ENCODE results near the gene PXN. TPM values are rescaled to one million over a fixed set of nuclear protein-coding genes. Genes with fewer than 3 reads are reported as not detected.
"Not testable (repeated sequence)": the region's sequence is repeated elsewhere in the genome, so short reads cannot be mapped to it uniquely, and the experiment has no call there.

The PXN gene
- total RNA-seq, 8 experiments from 2014 or later, result 10.1 to 52.6 (median 23.8) TPM

GRCh38 chr12:120215357-120215735, 50.2 kb downstream of the PXN start:
- H3K4me3 ChIP-seq, result no peak overlapping the region
- H3K27ac ChIP-seq, result no peak overlapping the region
- no peaks in the 10 kb centered on the region for H3K4me1 ChIP-seq (replicated peaks in 1 of 2)
- in situ Hi-C loops (cut with MboI; ENCODE audit: low pct_unique_long_range_greater_than_20kb in 2 of 9, low sequenced_read_pairs in 9 of 9, unreplicated experiment in 9 of 9), result loop anchor here in 1 of 9 experiments (25.0 kb wide), 1 partner anchor 247 kb away; the partner anchor contains the start of gene SRSF9
- 100% methylated on average over 1 of the region's 15 CpGs; no CpG with 5 or more reads in 8 of the 10 experiments for WGBS, 10 experiments
- peak in 5 of 8 experiments; percentile 5 to 52 (median 17) for ATAC-seq (replicated peaks in 6 of 8)

- ATAC-seq (replicated peaks in 6 of 8), result peak in 2 of 8 experiments; percentile 4 to 10
- 50 to 100% (median 80%) methylated on average over 1 to 4 of the region's 34 CpGs; no CpG with 5 or more reads in 5 of the 10 experiments for WGBS, 10 experiments
- Histone ChIP-seq H3K4me3 (no peak overlapping the region), H3K27ac (no peak overlapping the region), H3K4me1 (replicated peaks in 1 of 2) (no peaks in the 10 kb centered on the region)
- in situ Hi-C loops (cut with MboI; ENCODE audit: low pct_unique_long_range_greater_than_20kb in 2 of 9, low sequenced_read_pairs in 9 of 9, unreplicated experiment in 9 of 9), result loop anchor here in 1 of 9 experiments (25.0 kb wide), 1 partner anchor 248 kb away; the partner anchor contains the start of gene SRSF9
Measured at GRCh38 chr12:120214626-120215356, 50.7 kb downstream of the PXN start.

- no peak overlapping the region for H3K4me3 ChIP-seq
- in situ Hi-C loops (cut with MboI; ENCODE audit: low pct_unique_long_range_greater_than_20kb in 2 of 9, low sequenced_read_pairs in 9 of 9, unreplicated experiment in 9 of 9), result loop anchor here in 1 of 9 experiments (25.0 kb wide), 1 partner anchor 249 kb away; the partner anchor contains the start of gene SRSF9
- H3K27ac ChIP-seq, result no peak overlapping the region
- no peak for ATAC-seq (replicated peaks in 6 of 8)
- WGBS, 10 experiments, result 93 to 100% methylated on average over 1 to 3 of the region's 20 CpGs; no CpG with 5 or more reads in 8 of the 10 experiments
- H3K4me1 ChIP-seq (replicated peaks in 1 of 2), result no peaks in the 10 kb centered on the region
Measured at GRCh38 chr12:120213758-120214157, 51.8 kb downstream of the PXN start.

GRCh38 chr12:120213182-120213581, 52.3 kb downstream of the PXN start:
- in situ Hi-C loops (cut with MboI; ENCODE audit: low pct_unique_long_range_greater_than_20kb in 2 of 9, low sequenced_read_pairs in 9 of 9, unreplicated experiment in 9 of 9), result loop anchor here in 1 of 9 experiments (25.0 kb wide), 1 partner anchor 249 kb away; the partner anchor contains the start of gene SRSF9
- H3K4me3 ChIP-seq; H3K4me1 ChIP-seq (replicated peaks in 1 of 2); ATAC-seq (replicated peaks in 6 of 8); H3K27ac ChIP-seq: not testable (repeated sequence)
- WGBS, 10 experiments, result 79 to 100% (median 89%) methylated on average over 1 to 4 of the region's 5 CpGs; no CpG with 5 or more reads in 6 of the 10 experiments

GRCh38 chr12:120212301-120212700, 53.2 kb downstream of the PXN start:
- H3K27ac ChIP-seq, result no peak overlapping the region
- no peak for ATAC-seq (replicated peaks in 6 of 8)
- no peak overlapping the region for H3K4me3 ChIP-seq
- H3K4me1 ChIP-seq (replicated peaks in 1 of 2), result no peaks in the 10 kb centered on the region
- in situ Hi-C loops (cut with MboI; ENCODE audit: low pct_unique_long_range_greater_than_20kb in 2 of 9, low sequenced_read_pairs in 9 of 9, unreplicated experiment in 9 of 9), result loop anchor here in 1 of 9 experiments (25.0 kb wide), 1 partner anchor 250 kb away; the partner anchor contains the start of gene SRSF9
- 97 to 100% (median 98%) methylated on average over 2 to 10 of the region's 24 CpGs; no CpG with 5 or more reads in 7 of the 10 experiments for WGBS, 10 experiments

- Histone ChIP-seq H3K4me3 (no peak overlapping the region), H3K27ac (no peak overlapping the region), H3K4me1 (replicated peaks in 1 of 2) (no peaks in the 10 kb centered on the region)
- ATAC-seq (replicated peaks in 6 of 8), result peak in 1 of 8 experiments; percentile 12
- in situ Hi-C loops (cut with MboI; ENCODE audit: low pct_unique_long_range_greater_than_20kb in 2 of 9, low sequenced_read_pairs in 9 of 9, unreplicated experiment in 9 of 9), result loop anchor here in 1 of 9 experiments (25.0 kb wide), 1 partner anchor 250 kb away; the partner anchor contains the start of gene SRSF9
- WGBS, 10 experiments, result 85 to 100% (median 100%) methylated on average over 1 to 2 of the region's 9 CpGs; no CpG with 5 or more reads in 7 of the 10 experiments
Measured at GRCh38 chr12:120211904-120212283, 53.6 kb downstream of the PXN start.

- Histone ChIP-seq H3K27ac (no peak overlapping the region), H3K4me3 (no peak overlapping the region), H3K4me1 (replicated peaks in 1 of 2) (no peaks in the 10 kb centered on the region)
- in situ Hi-C loops (cut with MboI; ENCODE audit: low pct_unique_long_range_greater_than_20kb in 2 of 9, low sequenced_read_pairs in 9 of 9, unreplicated experiment in 9 of 9), result loop anchor here in 1 of 9 experiments (25.0 kb wide), 1 partner anchor 251 kb away; the partner anchor contains the start of gene SRSF9
- 62 to 100% (median 80%) methylated on average over 1 to 10 of the region's 12 CpGs; no CpG with 5 or more reads in 2 of the 10 experiments for WGBS, 10 experiments
- ATAC-seq (replicated peaks in 6 of 8), result no peak
Measured at GRCh38 chr12:120211243-120211903, 54.2 kb downstream of the PXN start.

GRCh38 chr12:120209851-120210250, 55.7 kb downstream of the PXN start:
- peak in 1 of 8 experiments; percentile 27 for ATAC-seq (replicated peaks in 6 of 8)
- 93 to 100% (median 100%) methylated on average over 1 to 9 of the region's 13 CpGs; no CpG with 5 or more reads in 5 of the 10 experiments for WGBS, 10 experiments
- Histone ChIP-seq H3K4me3 (no peak overlapping the region), H3K27ac (no peak overlapping the region), H3K4me1 (replicated peaks in 1 of 2) (no peaks in the 10 kb centered on the region)
- in situ Hi-C loops (cut with MboI; ENCODE audit: low pct_unique_long_range_greater_than_20kb in 2 of 9, low sequenced_read_pairs in 9 of 9, unreplicated experiment in 9 of 9), result loop anchor here in 1 of 9 experiments (25.0 kb wide), 1 partner anchor 252 kb away; the partner anchor contains the start of gene SRSF9

- 80 to 100% (median 93%) methylated on average over 1 to 11 of the region's 13 CpGs; no CpG with 5 or more reads in 1 of the 10 experiments for WGBS, 10 experiments
- in situ Hi-C loops (cut with MboI; ENCODE audit: low pct_unique_long_range_greater_than_20kb in 2 of 9, low sequenced_read_pairs in 9 of 9, unreplicated experiment in 9 of 9), result loop anchor here in 1 of 9 experiments (25.0 kb wide), 1 partner anchor 255 kb away; the partner anchor contains the start of gene SRSF9
- no peak for ATAC-seq (replicated peaks in 6 of 8)
- no peaks in the 10 kb centered on the region for H3K4me1 ChIP-seq (replicated peaks in 1 of 2)
- H3K27ac ChIP-seq, result no peak overlapping the region
- H3K4me3 ChIP-seq, result no peak overlapping the region
Measured at GRCh38 chr12:120207227-120207626, 58.3 kb downstream of the PXN start.

- H3K4me3 ChIP-seq; H3K4me1 ChIP-seq (replicated peaks in 1 of 2); ATAC-seq (replicated peaks in 6 of 8); H3K27ac ChIP-seq: not testable (repeated sequence)
- in situ Hi-C loops (cut with MboI; ENCODE audit: low pct_unique_long_range_greater_than_20kb in 2 of 9, low sequenced_read_pairs in 9 of 9, unreplicated experiment in 9 of 9), result loop anchor here in 1 of 9 experiments (25.0 kb wide), 1 partner anchor 256 kb away; the partner anchor contains the start of gene SRSF9
- WGBS, 10 experiments, result 90 to 100% (median 95%) methylated on average over 1 to 5 of the region's 5 CpGs; no CpG with 5 or more reads in 2 of the 10 experiments
Measured at GRCh38 chr12:120206781-120207180, 58.7 kb downstream of the PXN start.

- no peaks in the 10 kb centered on the region for H3K4me1 ChIP-seq (replicated peaks in 1 of 2)
- no peak for ATAC-seq (replicated peaks in 6 of 8)
- 92 to 100% (median 96%) methylated on average over 1 to 8 of the region's 10 CpGs; no CpG with 5 or more reads in 3 of the 10 experiments for WGBS, 10 experiments
- no peak overlapping the region for H3K27ac ChIP-seq
- no peak overlapping the region for H3K4me3 ChIP-seq
- in situ Hi-C loops (cut with MboI; ENCODE audit: low pct_unique_long_range_greater_than_20kb in 2 of 9, low sequenced_read_pairs in 9 of 9, unreplicated experiment in 9 of 9), result loop anchor here in 1 of 9 experiments (25.0 kb wide), 1 partner anchor 256 kb away; the partner anchor contains the start of gene SRSF9
Measured at GRCh38 chr12:120206228-120206627, 59.3 kb downstream of the PXN start.

- 90 to 100% (median 100%) methylated on average over 1 to 3 of the region's 7 CpGs; no CpG with 5 or more reads in 7 of the 10 experiments for WGBS, 10 experiments
- ATAC-seq (replicated peaks in 6 of 8), result no peak
- in situ Hi-C loops (cut with MboI; ENCODE audit: low pct_unique_long_range_greater_than_20kb in 2 of 9, low sequenced_read_pairs in 9 of 9, unreplicated experiment in 9 of 9), result loop anchor here in 1 of 9 experiments (25.0 kb wide), 1 partner anchor 258 kb away; the partner anchor contains the start of gene SRSF9
- no peak overlapping the region for H3K4me3 ChIP-seq
- no peak overlapping the region for H3K27ac ChIP-seq
- H3K4me1 ChIP-seq (replicated peaks in 1 of 2), result peaks cover 8 to 10% of the 10 kb centered on the region in 2 donors
Measured at GRCh38 chr12:120204171-120204570, 61.4 kb downstream of the PXN start.
